GM21515 (cell line): Measurements from ENCODE around the gene PRCP.

ENCODE experiments used
- ATAC-seq: cut with Tn5 transposase; IDR thresholded peaks from one replicate; pipeline ENCODE4 v1.9.1; 2021; ENCODE audit not compliant: unreplicated experiment

Gene PRCP

GRCh38 chr11:82831364-82831763 lies 68.9 kb downstream of the PRCP start:
- no peak for ATAC-seq

DNA sequence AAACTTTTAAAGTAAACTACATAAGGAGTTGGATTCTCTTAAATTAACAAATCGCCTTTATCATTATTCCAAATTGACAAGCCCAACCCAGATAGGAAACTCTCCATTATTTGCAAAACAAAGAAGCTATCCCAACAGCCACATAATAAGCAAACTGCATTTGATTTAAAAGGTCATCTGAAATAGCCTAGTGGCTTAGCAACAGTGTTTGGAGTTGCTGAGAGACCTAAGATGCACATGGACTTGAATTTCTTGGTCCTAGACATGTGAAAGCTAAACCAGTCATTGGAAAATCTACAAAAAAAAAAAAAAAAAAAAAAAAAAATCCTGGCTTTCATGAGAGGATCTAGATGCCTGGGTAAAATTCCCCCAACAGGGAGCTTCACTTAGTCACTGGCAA lies 69.5 kb downstream of the PRCP start:
- ATAC-seq: no peak

GRCh38 chr11:82829101-82829500 lies 71.1 kb downstream of the PRCP start:
- no peak for ATAC-seq

DNA sequence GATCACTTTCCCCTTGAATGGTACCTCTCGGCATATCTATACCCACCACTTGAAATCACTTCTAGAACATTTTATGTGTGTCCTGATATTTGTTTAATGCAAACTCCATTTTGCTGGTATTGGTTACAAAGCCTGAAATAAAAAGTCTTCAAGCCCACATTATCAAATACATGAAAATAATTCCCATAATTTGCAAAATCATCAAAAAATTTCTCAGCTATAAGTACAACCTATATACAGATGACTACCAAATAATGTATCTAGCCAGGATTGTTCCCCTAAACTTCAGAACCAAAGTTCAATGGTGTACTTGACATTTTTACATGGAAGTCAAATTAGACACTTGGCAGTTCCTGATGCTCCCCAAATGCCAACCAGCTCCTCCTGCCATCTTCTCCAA lies 71.8 kb downstream of the PRCP start:
- ATAC-seq: no peak

DNA sequence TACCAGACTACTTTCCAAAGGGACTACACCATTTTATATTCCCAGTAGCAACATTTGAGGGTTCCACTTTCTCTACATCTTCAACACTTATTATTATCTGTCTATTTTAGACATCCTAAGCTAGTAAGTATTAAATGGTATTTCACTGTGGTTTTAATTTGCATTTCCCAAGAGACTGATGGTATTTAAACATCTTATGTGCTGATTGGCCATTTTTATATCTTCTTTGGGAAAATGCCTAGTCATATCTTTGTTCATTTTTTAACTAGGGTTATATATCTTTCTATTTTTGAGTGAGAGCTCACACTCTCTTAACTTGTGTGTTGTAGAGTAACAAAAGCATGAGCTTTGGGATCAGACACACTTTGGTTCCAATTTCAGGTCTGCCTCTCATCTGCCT lies 73.7 kb downstream of the PRCP start:
- no peak for ATAC-seq

DNA sequence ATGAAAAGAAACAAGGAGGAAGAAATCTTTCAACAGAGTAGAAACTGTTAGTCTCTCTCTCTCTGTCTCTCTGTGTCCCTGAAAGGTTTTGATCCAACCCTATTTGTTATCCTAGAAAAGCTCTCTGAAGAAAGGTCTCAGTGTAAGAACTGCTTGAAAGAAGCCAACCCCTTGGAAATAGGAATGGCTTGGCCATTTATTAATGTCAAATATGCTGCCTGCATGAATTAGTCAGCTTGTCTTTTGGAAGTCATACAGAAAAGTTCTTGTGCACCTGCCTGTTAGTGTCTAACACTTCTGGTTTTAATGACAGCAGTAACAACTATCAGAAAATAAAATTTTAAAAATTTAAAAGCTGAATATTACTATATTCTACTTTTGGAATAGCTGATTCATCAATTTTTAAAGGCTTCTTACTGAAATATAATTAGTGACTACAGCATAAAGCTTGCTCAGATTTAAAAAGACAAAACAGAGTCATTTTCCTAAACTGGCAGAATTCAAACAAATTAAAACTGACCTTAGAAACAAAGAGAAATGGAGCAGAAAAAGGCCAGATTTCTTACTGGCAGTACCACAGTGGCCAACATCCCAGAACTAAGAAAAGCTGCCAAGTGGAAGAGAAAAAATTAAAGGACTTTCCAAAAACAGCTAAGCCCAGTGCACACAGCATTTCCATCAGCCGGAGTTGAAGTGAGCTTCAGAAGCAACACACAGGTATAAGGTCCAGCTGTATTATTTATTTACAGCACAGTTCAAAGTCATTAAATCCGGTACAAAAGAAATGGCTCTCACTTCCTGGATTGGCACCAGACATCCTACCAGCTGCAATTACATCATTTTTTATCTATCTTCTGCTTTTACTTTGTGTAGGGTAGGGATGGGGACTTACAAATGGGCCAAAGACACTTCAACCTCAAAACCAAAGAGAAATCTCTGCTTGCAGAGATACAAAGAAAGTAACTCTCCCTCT lies 76.3 kb downstream of the PRCP start:
- no peak for ATAC-seq

DNA sequence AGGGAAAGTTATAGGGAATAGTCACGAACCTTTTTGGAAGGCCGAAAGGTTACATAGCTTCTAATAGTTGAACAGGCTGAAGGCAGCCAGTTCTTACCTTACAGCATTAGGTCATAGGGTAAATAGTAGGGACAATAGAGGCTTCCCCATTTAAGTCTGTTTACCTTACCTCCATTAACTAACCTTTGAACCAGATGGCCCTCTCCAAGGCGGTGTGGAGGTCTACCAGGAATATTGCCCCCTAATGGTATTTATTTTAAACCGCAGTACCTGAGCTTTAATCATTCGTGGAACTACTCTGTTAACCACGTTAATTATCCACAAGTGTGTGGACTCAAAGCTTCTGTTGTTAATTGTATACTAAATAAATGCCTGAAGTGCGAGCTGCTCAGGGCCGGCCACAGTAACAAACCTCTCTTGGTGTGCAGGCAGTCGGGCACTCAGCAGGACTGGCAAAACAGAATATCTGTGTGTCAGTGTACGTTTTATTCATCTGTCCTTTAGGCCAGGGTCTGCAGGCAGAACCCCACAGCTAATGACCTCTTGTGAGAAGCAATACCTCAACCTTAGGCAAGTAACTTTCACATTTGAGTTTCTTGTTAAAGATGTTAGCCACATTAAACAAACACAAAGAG lies 81.7 kb downstream of the PRCP start:
- no peak for ATAC-seq

DNA sequence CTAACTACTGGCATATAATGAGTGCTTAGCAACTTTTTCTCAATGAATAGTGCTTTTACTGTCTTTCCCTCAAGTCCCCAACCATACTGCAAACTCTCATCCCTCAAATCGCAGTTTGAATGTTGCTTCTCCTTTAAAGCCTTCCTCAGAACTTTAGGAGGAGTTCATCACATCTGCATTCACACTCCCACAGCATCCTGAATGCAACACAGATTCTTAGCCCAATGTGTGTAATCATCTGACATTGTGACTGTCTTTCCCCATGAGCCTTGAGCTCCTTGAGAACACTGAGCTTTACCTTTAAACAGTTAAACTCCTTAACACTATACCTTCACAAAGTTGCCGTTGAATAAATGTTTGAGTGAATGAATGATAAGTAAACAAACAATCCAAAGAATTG lies 84.8 kb downstream of the PRCP start:
- no peak for ATAC-seq

DNA sequence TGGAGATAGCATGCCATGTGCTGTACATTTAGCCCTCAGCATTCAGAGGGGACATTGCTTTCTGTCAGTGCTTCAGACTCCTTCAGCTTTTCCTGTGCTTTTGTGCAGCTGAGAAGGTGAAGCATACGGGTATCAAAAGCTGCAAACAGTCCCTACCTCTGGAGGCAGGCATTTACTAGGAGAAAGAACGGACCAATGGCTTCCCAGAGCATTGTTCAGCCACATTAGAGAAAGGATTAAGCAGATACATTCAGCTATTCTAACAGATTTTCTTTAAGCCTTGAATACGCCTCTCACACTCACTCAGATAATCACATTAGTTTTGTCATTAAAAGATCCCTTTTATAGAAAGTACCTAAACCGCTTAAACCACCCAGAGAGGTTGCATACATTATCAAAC lies 85.9 kb downstream of the PRCP start:
- ATAC-seq: no peak

- ATAC-seq: no peak
These were observed 88.9 kb downstream of the PRCP start for GRCh38 chr11:82811369-82811768.

DNA sequence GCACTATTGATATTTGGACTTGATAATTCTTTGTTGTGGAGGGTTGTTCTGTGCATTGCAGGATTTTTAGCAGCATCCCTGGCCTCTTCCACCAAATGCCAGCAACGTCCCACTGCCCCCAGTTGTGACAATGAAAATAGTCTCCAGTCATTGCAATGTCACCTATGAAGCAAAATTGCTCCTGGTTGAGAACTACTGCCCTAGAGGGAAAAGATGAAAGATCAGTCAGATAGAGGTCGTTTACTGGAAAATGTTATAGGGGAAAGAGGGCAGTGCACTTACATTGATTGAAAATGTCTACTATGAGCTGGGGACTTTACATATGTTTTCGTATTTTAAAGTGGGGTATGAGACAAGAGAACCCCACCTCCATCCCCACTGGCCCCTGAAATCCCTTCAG lies 89.5 kb downstream of the PRCP start:
- no peak for ATAC-seq

GRCh38 chr11:82810326-82810725 lies 89.9 kb downstream of the PRCP start:
- ATAC-seq: no peak

GRCh38 chr11:82807646-82808045 lies 92.6 kb downstream of the PRCP start:
- no peak for ATAC-seq

DNA sequence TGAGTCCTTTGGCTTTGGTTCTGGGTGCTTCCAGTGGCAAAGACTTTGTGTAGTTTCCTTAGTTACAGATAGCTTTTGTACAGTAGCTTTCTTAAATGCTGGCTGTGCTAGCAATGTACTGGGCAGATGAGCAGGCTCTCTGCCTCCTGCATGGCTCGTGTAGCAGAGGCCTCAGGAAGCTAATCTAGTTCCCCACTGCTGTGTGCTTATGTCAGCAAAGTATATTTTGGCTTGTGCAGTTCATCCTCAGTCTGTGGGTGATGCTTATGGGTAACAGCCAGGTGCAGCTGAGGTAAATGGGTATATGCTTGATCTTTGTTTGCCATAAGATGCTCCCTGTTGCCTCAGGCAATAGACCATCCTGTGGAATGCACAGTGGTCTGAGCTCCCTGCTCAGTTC lies 97.5 kb downstream of the PRCP start:
- ATAC-seq: no peak

DNA sequence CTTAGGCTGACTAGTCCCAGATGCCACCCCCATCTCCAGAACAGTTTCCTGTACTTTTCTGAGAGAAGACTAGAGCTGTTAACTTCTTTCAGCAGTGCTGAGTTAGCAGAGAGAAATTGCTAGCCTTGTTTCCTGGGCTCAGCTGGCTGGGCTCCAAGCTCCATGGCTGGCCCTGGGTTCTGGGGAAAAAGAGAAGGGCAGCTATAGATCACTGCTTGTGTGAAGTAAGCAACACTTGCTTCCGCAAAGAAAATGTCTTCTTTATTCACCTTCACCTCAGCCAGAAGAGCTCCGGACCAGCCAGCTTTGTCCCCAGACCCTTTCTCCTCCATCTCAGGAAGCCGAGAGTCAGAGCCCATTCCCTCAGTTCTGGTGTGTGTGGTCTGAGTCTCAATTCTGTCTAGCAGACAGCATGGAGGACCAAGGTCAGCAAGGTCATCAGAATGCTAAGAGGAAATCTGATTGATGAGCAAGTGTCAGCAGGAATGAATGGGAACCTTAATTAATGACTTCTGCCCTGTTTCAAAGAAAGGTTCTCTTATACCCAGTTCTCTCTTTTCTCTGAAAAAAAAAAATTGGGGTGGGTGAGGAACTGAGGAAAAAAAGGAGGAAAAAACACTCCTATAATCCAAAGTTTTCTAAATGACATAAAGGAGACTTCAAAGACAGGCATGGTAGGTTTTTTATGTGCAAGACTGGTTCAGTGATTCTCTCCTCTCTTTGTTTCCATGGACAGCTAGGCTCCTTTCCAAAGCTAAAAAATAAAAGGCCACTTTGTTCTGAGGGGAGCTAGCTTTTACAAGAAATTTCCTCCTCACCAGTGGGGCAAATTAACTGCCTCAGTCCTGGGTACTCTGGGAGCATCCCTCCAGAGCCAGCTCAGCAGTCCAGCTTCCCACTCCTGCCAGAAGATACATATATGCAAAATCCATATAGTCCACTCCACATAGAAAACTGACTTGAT lies 103.0 kb downstream of the PRCP start:
- ATAC-seq: no peak

DNA sequence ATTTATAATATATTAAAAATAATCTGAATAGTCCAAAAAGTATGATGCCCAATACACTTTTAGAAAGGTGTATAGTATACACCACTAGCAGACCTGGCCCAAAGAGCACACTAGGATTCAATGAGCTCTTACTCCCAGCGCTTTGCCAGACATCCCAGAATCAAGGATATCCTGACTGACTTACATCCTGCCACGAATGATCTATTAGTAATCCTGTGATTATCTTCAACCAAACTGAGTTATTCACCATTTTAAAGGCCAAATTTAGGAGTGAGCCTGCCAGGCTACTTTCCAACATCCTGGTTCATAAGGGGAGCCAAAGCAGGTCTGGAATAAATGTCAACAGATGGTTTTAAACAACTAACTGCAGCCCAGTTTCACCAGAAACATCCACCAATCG lies 105.7 kb downstream of the PRCP start:
- ATAC-seq: no peak

DNA sequence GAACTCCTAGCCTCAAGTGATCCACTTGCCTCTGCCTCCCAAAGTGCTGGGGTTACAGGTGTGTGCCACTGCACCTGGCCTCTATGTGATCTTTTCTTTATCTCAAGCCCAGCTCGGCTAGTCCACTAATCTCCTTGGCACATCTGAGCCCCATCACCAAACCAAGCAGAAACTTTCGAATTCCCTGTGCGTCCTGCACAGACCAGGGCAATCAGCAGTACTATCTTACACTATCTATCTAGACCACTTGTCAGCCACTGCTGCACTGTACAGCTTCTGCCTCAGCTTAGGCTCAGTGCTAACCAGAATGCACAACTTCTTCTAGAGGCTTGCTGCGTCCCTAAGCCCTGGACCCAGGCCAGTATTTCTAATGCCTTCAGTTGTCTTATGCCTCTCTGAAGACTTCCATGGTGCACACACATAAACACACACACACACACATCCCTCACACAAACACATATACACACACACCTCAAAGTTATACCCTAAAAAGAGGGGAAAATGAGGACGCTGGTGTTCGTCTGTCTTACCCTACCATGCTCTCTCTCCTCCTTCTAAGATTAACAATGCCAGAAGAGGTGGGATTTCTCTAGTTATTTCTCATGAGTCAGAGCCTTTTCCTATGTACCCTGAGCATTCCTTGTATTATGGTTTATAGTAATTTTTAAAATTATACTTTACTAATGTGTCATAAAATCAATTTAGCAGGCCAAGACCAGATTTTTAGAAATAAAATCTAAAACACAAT lies 107.2 kb downstream of the PRCP start:
- ATAC-seq: no peak

DNA sequence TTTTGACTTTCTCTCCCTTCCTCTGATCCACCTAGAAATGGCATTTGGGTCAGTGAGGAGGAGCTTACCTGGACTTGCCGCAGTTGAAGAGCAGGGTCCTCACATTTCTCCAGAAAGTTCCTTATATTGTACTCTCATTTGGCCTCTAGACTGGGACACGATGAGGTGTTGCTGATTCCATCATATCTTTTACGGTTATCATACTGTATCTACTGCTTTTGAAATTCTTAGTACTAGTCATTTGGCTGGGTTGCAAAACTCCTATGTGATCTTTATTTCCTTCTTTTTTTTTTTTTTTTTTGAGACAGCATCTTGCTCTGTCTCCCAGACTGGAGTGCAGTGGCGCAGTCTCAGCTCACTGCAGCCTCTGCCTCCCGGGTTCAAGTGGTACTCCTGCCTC lies 107.9 kb downstream of the PRCP start:
- no peak for ATAC-seq

DNA sequence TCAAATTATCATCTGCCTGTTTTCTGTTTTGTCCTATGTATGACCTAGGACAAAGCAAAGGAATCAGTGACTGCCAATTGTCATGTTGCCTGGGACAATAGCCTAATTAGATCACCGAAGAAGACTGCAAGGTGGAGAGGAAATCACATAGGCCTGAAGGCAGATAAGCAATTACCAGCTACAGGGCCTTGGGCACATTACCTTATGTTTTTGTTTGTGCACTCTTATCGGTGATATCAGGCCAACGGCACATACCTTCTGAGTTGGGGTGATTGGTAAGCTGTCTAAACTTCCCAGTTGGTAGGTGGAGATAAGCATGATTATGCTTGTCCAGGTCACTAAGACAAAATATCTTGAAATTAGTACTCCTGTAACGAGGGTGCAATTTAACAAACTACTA lies 108.5 kb downstream of the PRCP start:
- ATAC-seq: no peak

- no peak for ATAC-seq
These were observed 109.3 kb downstream of the PRCP start for GRCh38 chr11:82790723-82791484.
